H1 (cell line): ENCODE measurements around the gene MTERF1. TPM values are rescaled to one million over a fixed set of nuclear protein-coding genes. Genes with fewer than 3 reads are reported as not detected.

ENCODE experiments used
- CTCF ChIA-PET: fragments of 300-600 bp; sonication (Branson Sonifier 250); formaldehyde crosslinking; loops from one replicate; lab custom pipeline; 2021; ENCODE audit not compliant: partially characterized antibody; lab: Charles Lee
- POLR2A ChIA-PET: fragments of 300-600 bp; sonication (Branson Sonifier 250); formaldehyde crosslinking; loops from one replicate; lab custom pipeline; 2021; ENCODE audit warnings: inconsistent platforms; ENCODE audit not compliant: partially characterized antibody; lab: Charles Lee
- DNase-seq, 2 experiments: peaks; one replicate each; pipeline versions ENCODE4 v3.0.0 to v3.0.0-alpha.2; 2010 to 2022; ENCODE audit warnings: low spot score in 2 of 2, low read depth in 1 of 2, mixed read lengths in 1 of 2
- FAIRE-seq: peaks from 2 replicates; lab custom pipeline; 2011; peaks lifted over from hg19 to GRCh38; lab: Jason Lieb, UNC
- H2AFZ ChIP-seq: 2 replicates; pipeline ENCODE4 v1.8.1; 2012; ENCODE audit warnings: low read length, inconsistent platforms
- H2AK5ac ChIP-seq: 2 replicates; pipeline ENCODE4 v1.6.1; 2013; ENCODE audit warnings: low read depth, low read length
- H2BK120ac ChIP-seq: replicated peaks from 2 replicates; pipeline ENCODE3; 2013; ENCODE audit warnings: low read depth, low read length, inconsistent platforms
- H2BK12ac ChIP-seq: 2 replicates; pipeline ENCODE4 v1.6.1; 2013; ENCODE audit warnings: low read depth, low read length
- H2BK15ac ChIP-seq: 2 replicates; pipeline ENCODE4 v1.6.1; 2013; ENCODE audit warnings: low read length
- H2BK20ac ChIP-seq: 2 replicates; pipeline ENCODE4 v1.6.1; 2013; ENCODE audit warnings: low read length
- H2BK5ac ChIP-seq: 2 replicates; pipeline ENCODE4 v1.6.1; 2013; ENCODE audit warnings: low read depth, low read length
- H3K14ac ChIP-seq: 2 replicates; pipeline ENCODE4 v1.6.1; 2013; ENCODE audit warnings: inconsistent platforms; ENCODE audit not compliant: insufficient read length
- H3K18ac ChIP-seq: 2 replicates; pipeline ENCODE4 v1.6.1; 2013; ENCODE audit warnings: low read length; ENCODE audit errors: extremely low read depth
- H3K23ac ChIP-seq: 2 replicates; pipeline ENCODE4 v1.6.1; 2013; ENCODE audit warnings: inconsistent platforms; ENCODE audit not compliant: insufficient read length
- H3K23me2 ChIP-seq: 2 replicates; pipeline ENCODE4 v1.6.1; 2013; ENCODE audit warnings: low read depth, low read length
- H3K27ac ChIP-seq: 2 replicates; pipeline ENCODE4 v1.6.1; 2011; ENCODE audit warnings: low read depth, low read length, inconsistent platforms
- H3K27me3 ChIP-seq, 4 experiments: replicated peaks in 1 of 4; 1 replicate in 1 of 4; 2 replicates in 3 of 4; pipeline versions ENCODE4 v1.6.1 to v1.8.1; 2011 to 2013; ENCODE audit warnings: low read length in 3 of 4, mild to moderate bottlenecking in 3 of 4, inconsistent platforms in 2 of 4, mixed read lengths in 2 of 4, moderate library complexity in 1 of 4; ENCODE audit not compliant: control insufficient read depth in 3 of 4, insufficient read depth in 3 of 4; ENCODE audit errors: extremely low read depth in 1 of 4
- H3K36me3 ChIP-seq, 4 experiments: 2 replicates each; pipeline versions ENCODE4 v1.6.1 to v1.8.1; 2011 to 2013; ENCODE audit warnings: mild to moderate bottlenecking in 4 of 4, low read length in 3 of 4, moderate library complexity in 2 of 4, control low read depth in 1 of 4, inconsistent platforms in 1 of 4; ENCODE audit not compliant: insufficient read depth in 4 of 4, control insufficient read depth in 2 of 4
- H3K4ac ChIP-seq: replicated peaks from 2 replicates; pipeline ENCODE3; 2013; ENCODE audit warnings: low read length, low read depth, mixed read lengths, inconsistent platforms; ENCODE audit not compliant: insufficient read length
- H3K4me1 ChIP-seq, 4 experiments: replicated peaks in 1 of 4; 1 replicate in 1 of 4; 2 replicates in 3 of 4; pipeline versions ENCODE4 v1.6.1 to v1.8.1; 2011 to 2013; ENCODE audit warnings: low read length in 3 of 4, inconsistent platforms in 2 of 4, mixed read lengths in 1 of 4; ENCODE audit not compliant: insufficient read depth in 4 of 4, control insufficient read depth in 3 of 4
- H3K4me2 ChIP-seq, 2 experiments: 2 replicates each; pipeline versions ENCODE4 v1.6.1 to v1.8.1; 2011 to 2013; ENCODE audit warnings: low read depth in 2 of 2, low read length in 2 of 2, control low read depth in 1 of 2, inconsistent platforms in 1 of 2, mild to moderate bottlenecking in 1 of 2; ENCODE audit not compliant: insufficient read depth in 1 of 2
- H3K4me3 ChIP-seq, 4 experiments: fragments of 200-600, 300-600 bp in 1 of 4; sonication (generic), shearing (Covaris generic), sonication (Bioruptor Twin) in 1 of 4; 2 replicates each; pipeline versions ENCODE4 v1.5.1 to v1.8.1; 2011 to 2016; ENCODE audit warnings: low read length in 4 of 4, low read depth in 3 of 4, control low read depth in 2 of 4, inconsistent platforms in 2 of 4, mild to moderate bottlenecking in 2 of 4, mixed read lengths in 1 of 4, moderate library complexity in 1 of 4; ENCODE audit not compliant: insufficient read depth in 2 of 4; ENCODE audit errors: extremely low read depth in 1 of 4
- H3K56ac ChIP-seq: replicated peaks from 2 replicates; pipeline ENCODE3; 2013; ENCODE audit warnings: low read depth, mild to moderate bottlenecking, mixed read lengths, low read length, inconsistent platforms; ENCODE audit not compliant: insufficient read length
- H3K79me1 ChIP-seq: 2 replicates; pipeline ENCODE4 v1.6.1; 2013; ENCODE audit warnings: low read depth, low read length, control low read depth
- H3K79me2 ChIP-seq, 2 experiments: 2 replicates each; pipeline versions ENCODE4 v1.6.1 to v1.8.1; 2012 to 2013; ENCODE audit warnings: low read length in 2 of 2, mild to moderate bottlenecking in 2 of 2, inconsistent platforms in 1 of 2; ENCODE audit not compliant: insufficient read depth in 2 of 2, control insufficient read depth in 1 of 2
- H3K9ac ChIP-seq, 4 experiments: replicated peaks in 1 of 4; 1 replicate in 1 of 4; 2 replicates in 3 of 4; pipeline versions ENCODE4 v1.6.1 to v1.8.1; 2011 to 2013; ENCODE audit warnings: low read depth in 3 of 4, low read length in 3 of 4, control low read depth in 2 of 4, mild to moderate bottlenecking in 2 of 4, moderate library complexity in 2 of 4, inconsistent platforms in 1 of 4; ENCODE audit errors: extremely low read depth in 1 of 4
- H3K9me3 ChIP-seq, 2 experiments: 2 replicates each; pipeline versions ENCODE4 v1.6.1 to v1.8.1; 2012 to 2013; ENCODE audit warnings: mild to moderate bottlenecking in 2 of 2, moderate library complexity in 2 of 2, control low read depth in 1 of 2, inconsistent platforms in 1 of 2, low read depth in 1 of 2, low read length in 1 of 2, mixed read lengths in 1 of 2; ENCODE audit not compliant: insufficient read depth in 2 of 2
- H4K20me1 ChIP-seq, 2 experiments: replicated peaks in 1 of 2; 2 replicates each; pipeline versions ENCODE3 to v1.8.1; 2011 to 2013; ENCODE audit warnings: inconsistent platforms in 2 of 2, low read length in 2 of 2, mild to moderate bottlenecking in 1 of 2; ENCODE audit not compliant: insufficient read depth in 2 of 2, control insufficient read depth in 1 of 2
- H4K5ac ChIP-seq: 2 replicates; pipeline ENCODE4 v1.6.1; 2013; ENCODE audit warnings: low read length, low read depth, mixed read lengths, inconsistent platforms; ENCODE audit not compliant: insufficient read length
- H4K8ac ChIP-seq: 2 replicates; pipeline ENCODE4 v1.8.0; 2013; ENCODE audit warnings: mild to moderate bottlenecking, moderate library complexity, low read length, inconsistent platforms; ENCODE audit not compliant: insufficient read depth; ENCODE audit errors: extremely low read depth
- H4K91ac ChIP-seq: replicated peaks from 2 replicates; pipeline ENCODE3; 2013; ENCODE audit warnings: low read length, mixed read lengths, inconsistent platforms; ENCODE audit not compliant: insufficient read length
- ATF2 ChIP-seq: IDR thresholded peaks from 2 replicates; pipeline ENCODE4 v1.6.1; 2012; ENCODE audit warnings: low read length, inconsistent platforms
- CBX8 ChIP-seq: fragments of 300-800, 300-1000 bp; sonication (generic); IDR thresholded peaks from 2 replicates; pipeline ENCODE4 v1.7.1; 2016; ENCODE audit warnings: low read depth, low read length, borderline replicate concordance
- CEBPB ChIP-seq: IDR thresholded peaks from 2 replicates; pipeline ENCODE4 v1.6.1; 2012; ENCODE audit warnings: low read depth, low read length
- CHD2 ChIP-seq: IDR thresholded peaks from 2 replicates; pipeline ENCODE4 v1.6.1; 2012; ENCODE audit warnings: low read length, improper control_type of control experiment
- JUND ChIP-seq: IDR thresholded peaks from 2 replicates; pipeline ENCODE4 v1.6.1; 2011; ENCODE audit warnings: mild to moderate bottlenecking, improper control_type of control experiment, low read length
- MAX ChIP-seq: IDR thresholded peaks from 2 replicates; pipeline ENCODE4 v1.6.1; 2012; ENCODE audit warnings: inconsistent platforms
- SAP30 ChIP-seq: fragments of 300-600 bp; sonication (generic); IDR thresholded peaks from 2 replicates; pipeline ENCODE4 v1.7.1; 2012; ENCODE audit warnings: low read length, moderate library complexity, mild to moderate bottlenecking, inconsistent platforms; ENCODE audit not compliant: insufficient read depth, insufficient replicate concordance
- WGBS, 2 experiments: shearing (Covaris generic) in 1 of 2; methylation state at CpG; one replicate each; pipeline versions ENCODE4 v1.1.6 to v1.1.7; 2013 to 2015; ENCODE audit warnings: low lambda C conversion rate in 2 of 2, mixed read lengths in 2 of 2, inconsistent platforms in 1 of 2, low coverage in 1 of 2, missing lambda C conversion rate in 1 of 2; ENCODE audit not compliant: insufficient replicate concordance in 2 of 2, insufficient coverage in 1 of 2, insufficient read length in 1 of 2; ENCODE audit errors: extremely low coverage in 1 of 2, missing lambda C conversion rate in 1 of 2; 5-methylcytosine and 5-hydroxymethylcytosine counted together
- polyA plus RNA-seq, 7 experiments: library from polyadenylated mRNA; depleted of rRNA in 3 of 7; stranded (reverse) in 5 of 7; unstranded in 2 of 7; fragments of >200 nt in 5 of 7; fragments of 200-250 nt in 2 of 7; gene quantifications; 1 replicate in 5 of 7; 2 replicates in 1 of 7; 4 replicates in 1 of 7; pipeline versions ENCODE4 v1.2.1 to v1.2.3, GENCODE V29; 2011 to 2013; ENCODE audit warnings: missing spikeins in 2 of 7, mixed read lengths in 2 of 7
- total RNA-seq: library from RNA; stranded (reverse); fragmentation: NEBNext Ultra II Directional; extraction: Animal tissue kit (Norgen Biotek cat#: 25700); gene quantifications from 2 replicates; pipeline ENCODE4 v1.2.1, GENCODE V29; 2021

The MTERF1 gene
- total and polyA plus RNA-seq, 2 of the 8 experiments (the other 6 are each of a cell fraction or from before 2014, with no cell fraction given), result 4.5 to 12.6 TPM

GRCh38 chr7:91847876-91848588 lies 32.5 kb downstream of the MTERF1 start:
- H3K79me1 ChIP-seq, result no peaks in the 10 kb centered on the region
- no peak for DNase-seq
- CTCF ChIA-PET, result interaction anchor here (1.1 to 3.1 kb wide), 3 partner anchors 18 to 37 kb away, joined by 3 to 10 read pairs (median 3); partner anchors contain the start of gene MTERF1

More at GRCh38 chr7:91847876-91848588, 32.5 kb downstream of the MTERF1 start:
- no peak overlapping the region for H3K27ac ChIP-seq
- no peak overlapping the region for H3K18ac ChIP-seq
- H4K5ac ChIP-seq, result no peak overlapping the region
- H2AFZ ChIP-seq, result no peak overlapping the region
- no peak overlapping the region for H2BK12ac ChIP-seq
- no peak overlapping the region for H3K23ac ChIP-seq
- no peaks in the 10 kb centered on the region for H3K9me3 ChIP-seq
- no peak overlapping the region for H2BK20ac ChIP-seq
- H2AK5ac ChIP-seq, result no peak overlapping the region
- H3K79me2 ChIP-seq, result no peaks in the 10 kb centered on the region
- H3K4me2 ChIP-seq, result no peak overlapping the region
- H2BK120ac ChIP-seq, result no peak overlapping the region
- no peak for FAIRE-seq
- no peaks in the 10 kb centered on the region for H3K36me3 ChIP-seq
- TF ChIP-seq CEBPB (no peak), ATF2 (no peak), JUND (no peak), SAP30 (no peak), MAX (no peak), CBX8 (no peak), CHD2 (no peak)
- no peaks in the 10 kb centered on the region for H3K27me3 ChIP-seq
- no peak overlapping the region for H2BK15ac ChIP-seq
- 85% methylated on average over 4 of the region's 4 CpGs; no CpG with 5 or more reads in 1 of the 2 experiments for WGBS, 2 experiments
- no peak overlapping the region for H3K4ac ChIP-seq
- H3K4me3 ChIP-seq, result no peak overlapping the region
- H3K9ac ChIP-seq, result no peak overlapping the region
- no peaks in the 10 kb centered on the region for H3K4me1 ChIP-seq
- H4K8ac ChIP-seq, result no peak overlapping the region
- H3K23me2 ChIP-seq, result no peaks in the 10 kb centered on the region
- H3K56ac ChIP-seq, result no peak overlapping the region
- no peak overlapping the region for H4K91ac ChIP-seq
- H2BK5ac ChIP-seq, result no peak overlapping the region
- POLR2A ChIA-PET, result no interaction called here
- H3K14ac ChIP-seq, result no peak overlapping the region
- no peaks in the 10 kb centered on the region for H4K20me1 ChIP-seq
